ENCODE measurements around the gene C22orf31.
"Not testable (repeated sequence)": the region's sequence is repeated elsewhere in the genome, so short reads cannot be mapped to it uniquely, and the experiment has no call there.

C22orf31 gene

GRCh38 chr22:29053048-29053702 lies 8.5 kb downstream of the C22orf31 start:
- no peak for DNase-seq

GRCh38 chr22:29050457-29050856 lies 11.2 kb downstream of the C22orf31 start:
- DNase-seq: no peak

- DNase-seq: no peak
These were observed 11.9 kb downstream of the C22orf31 start for GRCh38 chr22:29049655-29050263.

GRCh38 chr22:29048822-29049654 lies 12.6 kb downstream of the C22orf31 start:
- DNase-seq: no peak

GRCh38 chr22:29044657-29045176 lies 16.9 kb downstream of the C22orf31 start:
- DNase-seq: no peak

- no peak for DNase-seq
These were observed 17.6 kb downstream of the C22orf31 start for GRCh38 chr22:29043906-29044575.

GRCh38 chr22:29041408-29041807 lies 20.2 kb downstream of the C22orf31 start:
- no peak for DNase-seq

- peak; percentile 75 for DNase-seq
These were observed 21.0 kb downstream of the C22orf31 start for GRCh38 chr22:29040385-29041275.

- DNase-seq: not testable (repeated sequence)
These were observed 21.9 kb downstream of the C22orf31 start for GRCh38 chr22:29039684-29040083.

GRCh38 chr22:29039148-29039547 lies 22.5 kb downstream of the C22orf31 start:
- no peak for DNase-seq

- no peak for DNase-seq
These were observed 24.2 kb downstream of the C22orf31 start for GRCh38 chr22:29037340-29037932.

- no peak for DNase-seq
These were observed 29.0 kb downstream of the C22orf31 start for GRCh38 chr22:29032584-29032983.

- no peak for DNase-seq
These were observed 29.6 kb downstream of the C22orf31 start for GRCh38 chr22:29032014-29032475.

- no peak for DNase-seq
These were observed 30.2 kb downstream of the C22orf31 start for GRCh38 chr22:29031227-29032011.

GRCh38 chr22:29030618-29031226 lies 30.9 kb downstream of the C22orf31 start:
- no peak for DNase-seq

- DNase-seq: no peak
These were observed 31.5 kb downstream of the C22orf31 start for GRCh38 chr22:29030016-29030617.

GRCh38 chr22:29029202-29030000 lies 32.2 kb downstream of the C22orf31 start:
- DNase-seq: no peak

GRCh38 chr22:29028468-29028867 lies 33.2 kb downstream of the C22orf31 start:
- no peak for DNase-seq

- DNase-seq: no peak
These were observed 35.1 kb downstream of the C22orf31 start for GRCh38 chr22:29026579-29026978.

All from NCI-H82 (cell line).